K562 (cell line): Measurements from ENCODE around the gene PRKAR2B. TPM values are rescaled to one million over a fixed set of nuclear protein-coding genes. Genes with fewer than 3 reads are reported as not detected.
A peak's percentile ranks its signal among the peaks of the same experiment; 100 is the strongest.

Experiments
- ARID2 ChIP-seq: fragments of 450-650 bp; IDR thresholded peaks from 2 replicates; pipeline ENCODE4 v1.6.1; 2017; ENCODE audit warnings: antibody characterized with exemption, mild to moderate bottlenecking
- MGA ChIP-seq: fragments of 450-650 bp; IDR thresholded peaks from 2 replicates; pipeline ENCODE4 v1.6.1; 2016; ENCODE audit warnings: mild to moderate bottlenecking, moderate library complexity
- RB1 ChIP-seq: fragments of 450-650 bp; IDR thresholded peaks from 2 replicates; pipeline ENCODE4 v1.6.1; 2017; ENCODE audit warnings: low read depth, mild to moderate bottlenecking
- U2AF1 ChIP-seq: fragments of 200-400 bp; formaldehyde crosslinking; optimal IDR thresholded peaks from 2 replicates; pipeline ENCODE3; 2017; ENCODE audit warnings: mild to moderate bottlenecking, low read depth, low read length, moderate library complexity
- ZBTB11 ChIP-seq, 3 experiments: fragments of 200-800 bp in 1 of 3; fragments of 250-450 bp in 1 of 3; fragments of 450-650 bp in 1 of 3; sonication (Bioruptor Pico) in 1 of 3; sonication (Bioruptor generic) in 1 of 3; formaldehyde crosslinking in 1 of 3; IDR thresholded peaks; 2 replicates each; pipeline versions ENCODE4 v1.6.1 to v1.8.0; 2016 to 2022; ENCODE audit warnings: mild to moderate bottlenecking in 2 of 3, missing genetic modification characterization in 2 of 3, missing compliant biosample characterization in 1 of 3, moderate library complexity in 1 of 3
- ZNF449 ChIP-seq: fragments of 250-450 bp; sonication (Bioruptor Pico); IDR thresholded peaks from 2 replicates; pipeline ENCODE4 v1.8.0; 2022; ENCODE audit warnings: moderate library complexity, mild to moderate bottlenecking, inconsistent platforms
- polyA plus RNA-seq, 8 experiments: library from polyadenylated mRNA; depleted of rRNA in 4 of 8; stranded (reverse) in 5 of 8; unstranded in 3 of 8; fragments of >200 nt; fragmentation: Nextera tagmentation in 2 of 8; fragmentation: Illumina TruSeq in 1 of 8; extraction: Ambion mirVana in 2 of 8; extraction: Trizol in 1 of 8; gene quantifications; 2 replicates each; pipeline versions ENCODE4 v1.2.1 to v1.2.3, GENCODE V29; 2011 to 2014; ENCODE audit warnings: inconsistent platforms in 1 of 8, missing spikeins in 1 of 8
- total RNA-seq, 7 experiments: library from RNA; depleted of rRNA in 6 of 7; stranded (reverse); fragments of >200 nt in 6 of 7; fragmentation: Illumina TruSeq in 2 of 7; extraction: Trizol in 2 of 7; gene quantifications; 2 replicates each; pipeline versions ENCODE4 v1.2.1 to v1.2.3, GENCODE V29; 2011 to 2021; ENCODE audit warnings: low replicate concordance in 1 of 7
- TF ChIP-seq, protein P1 (sequence below): fragments of 450-650 bp; conservative IDR thresholded peaks from 2 replicates; pipeline ENCODE4 v1.6.1; 2016; ENCODE audit warnings: missing genetic modification characterization, low read depth, mild to moderate bottlenecking, missing compliant biosample characterization, moderate library complexity

PRKAR2B gene
- total and polyA plus RNA-seq, 9 of the 15 experiments (the other 6 are each of a cell fraction or from before 2014, with no cell fraction given) = 59.0 to 173 (median 129) TPM

GRCh38 chr7:107007007-107007891 is 37.3 kb upstream of the PRKAR2B start (continued):
- TF ChIP-seq MGA (peak; percentile 50), ARID2 (peak; percentile 55; the same call in 1 of the 2 replicates), RB1 (peak; percentile 67), ZNF449 (CRISPR knock-in tag) (peak; percentile 68), U2AF1 (peak; percentile 17), ZBTB11 (CRISPR knock-in tag; IDR thresholded peaks at IDR 0.05) (peak in 1 of 3 experiments; percentile 87; a peak in 2 of 6 replicates)
- TF ChIP-seq, protein P1, sequence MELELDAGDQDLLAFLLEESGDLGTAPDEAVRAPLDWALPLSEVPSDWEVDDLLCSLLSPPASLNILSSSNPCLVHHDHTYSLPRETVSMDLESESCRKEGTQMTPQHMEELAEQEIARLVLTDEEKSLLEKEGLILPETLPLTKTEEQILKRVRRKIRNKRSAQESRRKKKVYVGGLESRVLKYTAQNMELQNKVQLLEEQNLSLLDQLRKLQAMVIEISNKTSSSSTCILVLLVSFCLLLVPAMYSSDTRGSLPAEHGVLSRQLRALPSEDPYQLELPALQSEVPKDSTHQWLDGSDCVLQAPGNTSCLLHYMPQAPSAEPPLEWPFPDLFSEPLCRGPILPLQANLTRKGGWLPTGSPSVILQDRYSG = peak; percentile 71
